ENCODE measurements around the gene MPP3. TPM values are rescaled to one million over a fixed set of nuclear protein-coding genes. Genes with fewer than 3 reads are reported as not detected.

Gene MPP3
- total RNA-seq, 4 donors from 2014 or later = 6.8 to 10.7 (median 7.5) TPM

GRCh38 chr17:43840814-43841213, 7.9 kb upstream of the MPP3 start:
- TF ChIP-seq POLR2A (IDR thresholded peaks at IDR 0.05) = no peak
- TF ChIP-seq POLR2AphosphoS5 (IDR thresholded peaks at IDR 0.05) = no peak
- TF ChIP-seq, protein P1, sequence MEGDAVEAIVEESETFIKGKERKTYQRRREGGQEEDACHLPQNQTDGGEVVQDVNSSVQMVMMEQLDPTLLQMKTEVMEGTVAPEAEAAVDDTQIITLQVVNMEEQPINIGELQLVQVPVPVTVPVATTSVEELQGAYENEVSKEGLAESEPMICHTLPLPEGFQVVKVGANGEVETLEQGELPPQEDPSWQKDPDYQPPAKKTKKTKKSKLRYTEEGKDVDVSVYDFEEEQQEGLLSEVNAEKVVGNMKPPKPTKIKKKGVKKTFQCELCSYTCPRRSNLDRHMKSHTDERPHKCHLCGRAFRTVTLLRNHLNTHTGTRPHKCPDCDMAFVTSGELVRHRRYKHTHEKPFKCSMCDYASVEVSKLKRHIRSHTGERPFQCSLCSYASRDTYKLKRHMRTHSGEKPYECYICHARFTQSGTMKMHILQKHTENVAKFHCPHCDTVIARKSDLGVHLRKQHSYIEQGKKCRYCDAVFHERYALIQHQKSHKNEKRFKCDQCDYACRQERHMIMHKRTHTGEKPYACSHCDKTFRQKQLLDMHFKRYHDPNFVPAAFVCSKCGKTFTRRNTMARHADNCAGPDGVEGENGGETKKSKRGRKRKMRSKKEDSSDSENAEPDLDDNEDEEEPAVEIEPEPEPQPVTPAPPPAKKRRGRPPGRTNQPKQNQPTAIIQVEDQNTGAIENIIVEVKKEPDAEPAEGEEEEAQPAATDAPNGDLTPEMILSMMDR (IDR thresholded peaks at IDR 0.05) = no peak
- no peak for TF ChIP-seq EP300 (IDR thresholded peaks at IDR 0.05; ENCODE audit: low read depth)
- in situ Hi-C loops (cut with MboI; ENCODE audit: low pct_ligation_motif_present in 1 of 4, low pct_unique_long_range_greater_than_20kb in 1 of 4, low sequenced_read_pairs in 3 of 4) = no loop called here
- DNase-seq = no peak
- WGBS, 2 donors (ENCODE audit: low coverage in 1 of 2) = 73% methylated on average over 4 of the region's 4 CpGs; no CpG with 5 or more reads in 1 of the 2 donors
- Histone ChIP-seq H3K9me3 (no peaks in the 10 kb centered on the region), H3K4me3 (no peak overlapping the region), H3K36me3 (no peaks in the 10 kb centered on the region), H3K27ac (peak overlapping the region in 2 of 4 donors; percentile 34 to 67), H3K27me3 (no peaks in the 10 kb centered on the region), H3K4me1 (peaks cover 0 to 13% (median 4%) of the 10 kb centered on the region in 4 donors)
- intact Hi-C loops (cut with DNase I; ENCODE audit: low total_unique reads) = loop anchor here (10.0 kb wide), 1 partner anchor 146 kb away; no protein-coding TSS in a partner anchor

GRCh38 chr17:43839670-43840108, 6.7 kb upstream of the MPP3 start:
- in situ Hi-C loops (cut with MboI; ENCODE audit: low pct_ligation_motif_present in 1 of 4, low pct_unique_long_range_greater_than_20kb in 1 of 4, low sequenced_read_pairs in 3 of 4) (no loop called here), intact Hi-C loops (cut with DNase I; ENCODE audit: low total_unique reads) (loop anchor here (10.0 kb wide), 2 partner anchors 55 to 145 kb away; partner anchors contain the start of gene CFAP97D1)
- WGBS, 2 donors (ENCODE audit: low coverage in 1 of 2) = 34 to 37% methylated on average over 7 of the region's 7 CpGs
- Histone ChIP-seq H3K27ac (peak overlapping the region; percentile 64 to 68 (median 66)), H3K4me1 (peaks cover 0 to 13% (median 4%) of the 10 kb centered on the region in 4 donors), H3K4me3 (no peak overlapping the region), H3K9me3 (no peaks in the 10 kb centered on the region), H3K27me3 (peaks cover 2% of the 10 kb centered on the region), H3K36me3 (no peaks in the 10 kb centered on the region)
- DNase-seq = peak; percentile 82
- TF ChIP-seq POLR2AphosphoS5 (IDR thresholded peaks at IDR 0.05) = peak in 2 of 3 donors; percentile 14 to 56
- TF ChIP-seq EP300 (IDR thresholded peaks at IDR 0.05; ENCODE audit: low read depth) = no peak

- Histone ChIP-seq H3K36me3 (no peaks in the 10 kb centered on the region), H3K27ac (no peak overlapping the region), H3K4me1 (peaks cover 5 to 17% (median 11%) of the 10 kb centered on the region in 4 donors), H3K9me3 (no peaks in the 10 kb centered on the region), H3K27me3 (peaks cover 4% of the 10 kb centered on the region), H3K4me3 (no peak overlapping the region)
- no peak for TF ChIP-seq EP300 (IDR thresholded peaks at IDR 0.05; ENCODE audit: low read depth)
- no peak for TF ChIP-seq POLR2AphosphoS5 (IDR thresholded peaks at IDR 0.05)
- TF ChIP-seq, protein P1 (IDR thresholded peaks at IDR 0.05) = no peak
- TF ChIP-seq POLR2A (IDR thresholded peaks at IDR 0.05) = no peak
- DNase-seq = no peak
- in situ Hi-C loops (cut with MboI; ENCODE audit: low pct_ligation_motif_present in 1 of 4, low pct_unique_long_range_greater_than_20kb in 1 of 4, low sequenced_read_pairs in 3 of 4) (no loop called here), intact Hi-C loops (cut with DNase I; ENCODE audit: low total_unique reads) (loop anchor here (10.0 kb wide), 1 partner anchor 49 kb away; the partner anchor contains the start of gene CFAP97D1)
- WGBS, 2 donors (ENCODE audit: low coverage in 1 of 2) = 56% methylated on average over 2 of the region's 2 CpGs; no CpG with 5 or more reads in 1 of the 2 donors
Observed at GRCh38 chr17:43834106-43834505, 1.2 kb upstream of the MPP3 start.

- intact Hi-C loops (cut with DNase I; ENCODE audit: low total_unique reads) (loop anchor here (10.0 kb wide), 1 partner anchor 48 kb away; the partner anchor contains the start of gene CFAP97D1), in situ Hi-C loops (cut with MboI; ENCODE audit: low pct_ligation_motif_present in 1 of 4, low pct_unique_long_range_greater_than_20kb in 1 of 4, low sequenced_read_pairs in 3 of 4) (no loop called here)
- Histone ChIP-seq H3K27me3 (peaks cover 4% of the 10 kb centered on the region), H3K36me3 (no peaks in the 10 kb centered on the region), H3K27ac (peak overlapping the region; percentile 23 to 77 (median 64)), H3K4me3 (peak overlapping the region; percentile 45 to 80 (median 68)), H3K4me1 (peaks cover 5 to 17% (median 11%) of the 10 kb centered on the region in 4 donors), H3K9me3 (no peaks in the 10 kb centered on the region)
- TF ChIP-seq POLR2AphosphoS5 (IDR thresholded peaks at IDR 0.05) = no peak
- TF ChIP-seq POLR2A (IDR thresholded peaks at IDR 0.05) = no peak
- TF ChIP-seq EP300 (IDR thresholded peaks at IDR 0.05; ENCODE audit: low read depth) = no peak
- TF ChIP-seq, protein P1 (IDR thresholded peaks at IDR 0.05) = no peak
- peak; percentile 62 for DNase-seq
- WGBS, 2 donors (ENCODE audit: low coverage in 1 of 2) = 13% methylated on average over 44 of the region's 51 CpGs; no CpG with 5 or more reads in 1 of the 2 donors
Observed at GRCh38 chr17:43832168-43832975, 574 bp downstream of the MPP3 start.
